ENCODE results near the gene ARL5C. TPM values are rescaled to one million over a fixed set of nuclear protein-coding genes. Genes with fewer than 3 reads are reported as not detected.

ARL5C gene
- total RNA-seq, 1 experiment from 2014 or later, result not detected

DNA sequence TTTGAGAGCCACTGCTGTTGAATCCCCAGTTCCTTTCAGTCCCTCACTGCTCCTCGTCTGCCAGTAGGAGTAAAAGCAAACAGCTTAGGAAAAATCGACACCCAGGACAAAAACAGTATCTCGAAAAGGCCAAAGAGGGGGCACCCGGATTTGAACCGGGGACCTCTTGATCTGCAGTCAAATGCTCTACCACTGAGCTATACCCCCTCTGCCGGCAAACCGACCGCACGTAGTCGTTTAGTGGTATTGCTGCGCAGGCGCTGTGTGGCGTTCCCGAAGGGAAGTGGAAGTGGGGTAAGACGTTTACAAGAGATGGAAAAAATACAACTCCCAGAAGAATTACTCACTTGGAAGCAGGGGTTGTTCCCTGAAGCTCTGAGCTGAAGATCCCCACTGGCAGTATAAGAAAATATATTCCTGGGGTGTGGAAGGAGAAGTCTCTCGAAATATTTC is 12.3 kb downstream of the ARL5C start:
- H3K27ac Mint-ChIP-seq, result peak overlapping the region; percentile 81 to 96 (median 88); a peak in 6 of 7 replicates
- no peak overlapping the region for H2BK20ac ChIP-seq (ENCODE audit: low read depth, low read length, poor library complexity, severe bottlenecking)
- DNase-seq, result peak; percentile 92

More for the DNA sequence above, 12.3 kb downstream of the ARL5C start:
- Histone ChIP-seq H3K56ac (ENCODE audit: insufficient read length, low read depth, low read length) (no peak overlapping the region), H3K27me3 (ENCODE audit: insufficient read depth, low read length) (peaks cover 9% of the 10 kb centered on the region; the same call in 1 of the 2 replicates), H2BK5ac (ENCODE audit: insufficient read length, low read length) (no peak overlapping the region), H2AK5ac (ENCODE audit: insufficient read length, low read length) (no peak overlapping the region), H3K4ac (ENCODE audit: low read depth, low read length) (no peak overlapping the region), H4K20me1 (ENCODE audit: control insufficient read depth, insufficient read depth, insufficient read length) (no peaks in the 10 kb centered on the region), H2BK15ac (ENCODE audit: low read depth, low read length) (no peak overlapping the region), H3K4me2 (ENCODE audit: insufficient read depth, insufficient read length, low read length) (peak overlapping the region; percentile 74), H3K27ac (ENCODE audit: insufficient read length, low read depth, low read length) (no peak overlapping the region), H3K23ac (ENCODE audit: insufficient read length, low read depth, low read length) (no peak overlapping the region), H3K4me1 (ENCODE audit: insufficient read depth, low read length) (no peaks in the 10 kb centered on the region), H2BK12ac (ENCODE audit: insufficient read length, low read depth, low read length) (no peak overlapping the region), H2AFZ (ENCODE audit: low read length) (peak overlapping the region; percentile 3), H3K79me1 (ENCODE audit: insufficient read depth, low read depth, low read length, poor library complexity, severe bottlenecking) (no peaks in the 10 kb centered on the region), H3K23me2 (ENCODE audit: insufficient read length, low read depth, low read length, poor library complexity, severe bottlenecking) (peaks cover 17% of the 10 kb centered on the region), H3K79me2 (ENCODE audit: insufficient read depth, low read length) (no peaks in the 10 kb centered on the region), H3K9ac (ENCODE audit: extremely low read depth, insufficient read length, low read length) (peak overlapping the region; percentile 48), H3K18ac (ENCODE audit: insufficient read length, low read depth, low read length) (no peak overlapping the region), H3T11ph (ENCODE audit: low read length) (no peak overlapping the region), H4K91ac (ENCODE audit: insufficient read length, low read depth, low read length) (no peak overlapping the region), H4K5ac (ENCODE audit: insufficient read length, low read depth, low read length) (no peak overlapping the region), H3K9me3 (ENCODE audit: control insufficient read depth, low read depth, low read length) (no peaks in the 10 kb centered on the region), H3K14ac (ENCODE audit: insufficient read depth, low read length) (no peak overlapping the region), H2BK120ac (ENCODE audit: low read depth, low read length, poor library complexity, severe bottlenecking) (no peak overlapping the region), H4K8ac (replicated peaks; ENCODE audit: insufficient read length, low read depth, low read length) (no peak overlapping the region)
- Mint-ChIP-seq H3K4me1 (peaks cover 17 to 34% of the 10 kb centered on the region in 2 experiments), H3K36me3 (ENCODE audit: insufficient read depth in 1 of 3, low read depth in 3 of 3) (peaks cover 0 to 5% (median 0%) of the 10 kb centered on the region in 3 experiments; a peak in 1 of 7 replicates), H3K9me3 (peaks cover 6 to 9% of the 10 kb centered on the region in 2 experiments; a peak in 3 of 5 replicates), H3K4me3 (peak overlapping the region; percentile 94 to 99), H3K27me3 (ENCODE audit: low read depth) (peaks cover 48% of the 10 kb centered on the region)
- no peak for TF ChIP-seq CTCF (conservative IDR thresholded peaks at IDR 0.05)
- WGBS (ENCODE audit: extremely low coverage, insufficient read length, low lambda C conversion rate), result no CpG with 5 or more reads among the region's 16 CpGs
